ENCODE measurements around the gene MGAT1.

GRCh38 chr5:180771839-180772238, 30.8 kb downstream of the MGAT1 start:
- no peak for TF ChIP-seq ZNF416 (CRISPR knock-in tag; IDR thresholded peaks at IDR 0.05)
- no peak for TF ChIP-seq CTCF (IDR thresholded peaks at IDR 0.05)
- no peak for TF ChIP-seq IRF2 (CRISPR knock-in tag; IDR thresholded peaks at IDR 0.05; ENCODE audit: borderline replicate concordance, low read depth)
- TF ChIP-seq PRDM15 (CRISPR knock-in tag; IDR thresholded peaks at IDR 0.05): no peak
- no peak for TF ChIP-seq USF2 (CRISPR knock-in tag; IDR thresholded peaks at IDR 0.05)
- TF ChIP-seq MAX (CRISPR knock-in tag; IDR thresholded peaks at IDR 0.05): no peak
- no peak for TF ChIP-seq ESRRA (CRISPR knock-in tag; IDR thresholded peaks at IDR 0.05; ENCODE audit: borderline replicate concordance)
- TF ChIP-seq KAT7 (CRISPR knock-in tag; IDR thresholded peaks at IDR 0.05; ENCODE audit: borderline replicate concordance): no peak
- no peak for TF ChIP-seq FOXP1 (CRISPR knock-in tag; IDR thresholded peaks at IDR 0.05; ENCODE audit: borderline replicate concordance)
- no peak for TF ChIP-seq E2F1 (CRISPR knock-in tag; IDR thresholded peaks at IDR 0.05)
- no peak for TF ChIP-seq CREM (CRISPR knock-in tag; IDR thresholded peaks at IDR 0.05)
